Activated CD8-positive, alpha-beta T cell treated with anti-CD3 and anti-CD28 coated beads, Interleukin-2, amount 10 ng/mL, durations not matched to agents 7 days and 5 days (primary cell): Measurements from ENCODE around the gene GPR171. TPM values are rescaled to one million over a fixed set of nuclear protein-coding genes. Genes with fewer than 3 reads are reported as not detected.
"Not testable (repeated sequence)": the region's sequence is repeated elsewhere in the genome, so short reads cannot be mapped to it uniquely, and the experiment has no call there.

Experiments
- ATAC-seq: fragments of 150-1000 bp; cut with Tn5 transposase; one replicate; pipeline ENCODE4 v1.10.0; 2021; ENCODE audit warnings: moderate library complexity
- CTCF ChIA-PET: fragments of 350-600 bp; sonication (Branson Sonifier 250); formaldehyde crosslinking; loops from one replicate; lab custom pipeline; 2021; ENCODE audit warnings: antibody characterized with exemption; lab: Charles Lee
- POLR2A ChIA-PET: fragments of 350-600 bp; sonication (Branson Sonifier 250); formaldehyde crosslinking; loops from one replicate; lab custom pipeline; 2021; ENCODE audit warnings: antibody characterized with exemption; lab: Charles Lee
- DNase-seq: peaks from one replicate; pipeline ENCODE4 v3.0.0-alpha.2; 2020
- H3K27ac Mint-ChIP-seq: one replicate; pipeline ENCODE4 v1.8.0; 2021; ENCODE audit warnings: mild to moderate bottlenecking, mixed read lengths
- H3K27me3 Mint-ChIP-seq: one replicate; pipeline ENCODE4 v1.8.0; 2021; ENCODE audit warnings: low read depth, mixed read lengths
- H3K36me3 Mint-ChIP-seq: one replicate; pipeline ENCODE4 v1.8.0; 2021; ENCODE audit warnings: low read depth, mixed read lengths
- H3K4me1 Mint-ChIP-seq: one replicate; pipeline ENCODE4 v1.8.0; 2021; ENCODE audit warnings: low read depth, mixed read lengths
- H3K4me3 Mint-ChIP-seq: one replicate; pipeline ENCODE4 v1.8.0; 2021; ENCODE audit warnings: mild to moderate bottlenecking, mixed read lengths
- H3K9me3 Mint-ChIP-seq: one replicate; pipeline ENCODE4 v1.8.0; 2022; ENCODE audit warnings: mixed read lengths; ENCODE audit not compliant: insufficient read depth
- total RNA-seq, 2 experiments: library from RNA; stranded (reverse); gene quantifications; one replicate each; pipeline ENCODE4 v1.2.3, GENCODE V29; 2021

Gene GPR171
- total RNA-seq, 2 experiments from 2014 or later, result 115 to 124 TPM

DNA sequence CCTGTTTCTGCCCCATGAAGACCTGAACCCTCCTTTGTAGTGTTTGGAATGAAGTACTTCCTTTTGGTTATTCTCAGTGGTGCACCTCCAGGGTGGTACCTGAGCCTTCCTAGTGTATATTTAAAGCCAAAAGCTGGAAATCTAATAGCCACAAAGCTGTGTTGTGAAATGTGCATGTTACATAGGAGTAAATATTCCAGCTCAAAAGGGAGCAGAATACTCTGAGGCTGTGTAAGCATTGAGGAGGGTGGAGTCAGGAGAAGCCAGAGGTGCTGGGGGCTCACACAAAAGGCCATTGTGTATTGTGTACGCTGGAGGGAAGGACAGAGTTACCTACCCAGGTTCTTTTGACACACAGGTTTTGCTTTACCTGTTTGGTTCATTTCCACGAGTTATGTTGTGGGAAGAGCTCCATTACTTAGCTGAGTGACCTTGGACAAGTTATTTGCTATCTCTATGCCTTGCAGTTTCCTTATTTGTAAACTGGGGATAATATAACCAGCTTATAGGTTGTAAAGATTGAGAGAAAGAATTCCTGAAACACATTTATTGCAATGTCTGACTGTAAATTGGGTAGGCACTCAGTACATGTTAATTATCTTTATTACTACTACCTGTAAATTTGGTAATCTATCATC is 24.7 kb downstream of the GPR171 start:
- Mint-ChIP-seq H3K36me3 (peaks cover 2% of the 10 kb centered on the region), H3K9me3 (no peaks in the 10 kb centered on the region), H3K27ac (no peak overlapping the region), H3K4me1 (peaks cover 31% of the 10 kb centered on the region), H3K4me3 (no peak overlapping the region), H3K27me3 (no peaks in the 10 kb centered on the region)
- DNase-seq (no peak), ATAC-seq (no peak)
- CTCF ChIA-PET, result interaction anchor here (0.7 to 2.9 kb wide), 4 partner anchors 8 to 49 kb away, joined by 3 to 11 read pairs (median 4); no protein-coding TSS in a partner anchor
- POLR2A ChIA-PET, result interaction anchor here (0.7 to 1.0 kb wide), 2 partner anchors 11 to 416 kb away, joined by 3 to 4 read pairs; no protein-coding TSS in a partner anchor

GRCh38 chr3:151175952-151176351 is 27.1 kb downstream of the GPR171 start:
- DNase-seq (no peak), ATAC-seq (no peak)
- Mint-ChIP-seq H3K4me1 (peaks cover 36% of the 10 kb centered on the region), H3K27me3 (no peaks in the 10 kb centered on the region), H3K9me3 (no peaks in the 10 kb centered on the region), H3K27ac (no peak overlapping the region), H3K4me3 (no peak overlapping the region), H3K36me3 (peaks cover 2% of the 10 kb centered on the region)
- POLR2A ChIA-PET, result no interaction called here
- CTCF ChIA-PET, result interaction anchor here (3.0 kb wide), 1 partner anchor 51 kb away, joined by 14 read pairs; no protein-coding TSS in a partner anchor

GRCh38 chr3:151174351-151174750 is 28.7 kb downstream of the GPR171 start:
- no peak overlapping the region for H3K27ac Mint-ChIP-seq
- POLR2A ChIA-PET, result interaction anchor here (1.0 kb wide), 1 partner anchor 12 kb away, joined by 4 read pairs; no protein-coding TSS in a partner anchor
- H3K4me3 Mint-ChIP-seq, result no peak overlapping the region
- H3K9me3 Mint-ChIP-seq, result no peaks in the 10 kb centered on the region
- H3K27me3 Mint-ChIP-seq, result no peaks in the 10 kb centered on the region
- CTCF ChIA-PET, result interaction anchor here (1.2 to 7.8 kb wide), 3 partner anchors 15 to 104 kb away, joined by 5 to 185 read pairs (median 14); partner anchors contain the start of gene P2RY14
- ATAC-seq, result no peak
- H3K36me3 Mint-ChIP-seq, result peaks cover 5% of the 10 kb centered on the region
- no peak for DNase-seq
- peaks cover 42% of the 10 kb centered on the region for H3K4me1 Mint-ChIP-seq

- no peaks in the 10 kb centered on the region for H3K9me3 Mint-ChIP-seq
- peak; percentile 75 for DNase-seq
- CTCF ChIA-PET, result interaction anchor here (0.7 to 8.0 kb wide), 15 partner anchors 8 to 113 kb away, joined by 3 to 195 read pairs (median 7); partner anchors contain the start of genes GPR171 and P2RY14
- H3K27ac Mint-ChIP-seq, result peak overlapping the region; percentile 85
- peaks cover 55% of the 10 kb centered on the region for H3K4me1 Mint-ChIP-seq
- peak; percentile 78 for ATAC-seq
- peaks cover 5% of the 10 kb centered on the region for H3K36me3 Mint-ChIP-seq
- H3K27me3 Mint-ChIP-seq, result no peaks in the 10 kb centered on the region
- H3K4me3 Mint-ChIP-seq, result peak overlapping the region; percentile 66
- POLR2A ChIA-PET, result interaction anchor here (0.6 to 3.0 kb wide), 9 partner anchors 12 to 109 kb away, joined by 3 to 28 read pairs (median 3); partner anchors contain the start of gene GPR171
Measured at GRCh38 chr3:151171145-151171757, 31.8 kb downstream of the GPR171 start.

DNA sequence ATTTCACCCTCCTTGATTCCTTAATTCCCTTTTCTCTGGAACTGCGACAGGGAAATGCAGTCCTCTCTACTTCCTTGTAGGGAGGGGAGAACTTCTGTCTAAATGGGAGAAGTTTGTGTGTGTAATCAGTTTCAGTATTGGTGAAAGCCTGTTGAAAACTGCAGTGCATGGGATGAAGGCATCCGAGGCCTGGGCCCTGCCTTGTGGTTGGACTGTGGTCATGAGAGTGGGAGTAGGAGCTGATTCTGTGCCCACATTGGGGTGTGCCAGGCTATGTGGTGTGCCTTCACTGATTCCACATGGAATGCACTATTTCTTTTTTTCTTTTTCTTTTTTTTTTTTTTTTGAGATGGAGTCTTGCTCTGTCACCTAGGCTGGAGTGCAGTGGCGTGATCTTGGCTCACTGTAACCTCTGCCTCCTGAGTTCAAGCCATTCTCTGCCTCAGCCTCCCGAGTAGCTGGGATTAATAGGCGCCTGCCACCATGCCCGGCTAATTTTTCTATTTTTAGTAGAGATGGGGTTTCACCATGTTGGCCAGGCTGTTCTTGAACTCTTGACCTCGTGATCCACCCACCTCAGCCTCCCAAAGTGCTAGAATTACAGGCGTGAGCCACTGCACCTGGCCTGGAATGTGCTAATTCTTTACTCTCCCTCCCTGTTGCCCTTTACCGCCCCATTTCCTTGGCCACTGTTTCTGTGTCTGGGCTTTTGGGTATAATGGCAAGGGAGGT is 32.9 kb downstream of the GPR171 start:
- H3K36me3 Mint-ChIP-seq, H3K27me3 Mint-ChIP-seq, H3K9me3 Mint-ChIP-seq: not testable (repeated sequence)
- Mint-ChIP-seq H3K4me1 (peaks cover 56% of the 10 kb centered on the region), H3K4me3 (peak overlapping the region; percentile 66), H3K27ac (peak overlapping the region; percentile 85)
- ATAC-seq (peak; percentile 50), DNase-seq (peak; percentile 37)
- ChIA-PET POLR2A (interaction anchor here (1.8 to 3.0 kb wide), 3 partner anchors 30 to 106 kb away, joined by 5 to 28 read pairs (median 14); partner anchors contain the start of gene GPR171), CTCF (interaction anchor here (0.5 to 8.0 kb wide), 9 partner anchors 14 to 114 kb away, joined by 3 to 195 read pairs (median 30); partner anchors contain the start of genes GPR171 and P2RY14)

- POLR2A ChIA-PET, result interaction anchor here (0.8 to 3.0 kb wide), 3 partner anchors 31 to 33 kb away, joined by 3 to 28 read pairs (median 4); partner anchors contain the start of gene GPR171
- Mint-ChIP-seq H3K4me1 (peaks cover 55% of the 10 kb centered on the region), H3K9me3 (no peaks in the 10 kb centered on the region), H3K4me3 (no peak overlapping the region), H3K36me3 (peaks cover 5% of the 10 kb centered on the region), H3K27me3 (no peaks in the 10 kb centered on the region), H3K27ac (peak overlapping the region; percentile 70)
- DNase-seq (no peak), ATAC-seq (no peak)
- CTCF ChIA-PET, result interaction anchor here (1.4 to 8.0 kb wide), 16 partner anchors 9 to 158 kb away, joined by 3 to 195 read pairs (median 16); partner anchors contain the start of genes GPR171 and P2RY14
Measured at GRCh38 chr3:151169262-151169947, 33.6 kb downstream of the GPR171 start.

GRCh38 chr3:151168269-151169094 is 34.5 kb downstream of the GPR171 start:
- Mint-ChIP-seq H3K4me1 (peaks cover 49% of the 10 kb centered on the region), H3K27me3 (no peaks in the 10 kb centered on the region), H3K36me3 (peaks cover 3% of the 10 kb centered on the region), H3K9me3 (no peaks in the 10 kb centered on the region), H3K27ac (no peak overlapping the region), H3K4me3 (no peak overlapping the region)
- ChIA-PET CTCF (interaction anchor here (0.6 to 8.0 kb wide), 45 partner anchors 9 to 670 kb away, joined by 3 to 195 read pairs (median 5); partner anchors contain the start of genes GPR171, GPR87 and P2RY14), POLR2A (interaction anchor here (0.6 to 1.0 kb wide), 5 partner anchors 32 to 110 kb away, joined by 3 to 4 read pairs (median 3); partner anchors contain the start of genes GPR171 and P2RY14)
- DNase-seq (peak; percentile 89), ATAC-seq (peak; percentile 62)

GRCh38 chr3:151166161-151166560 is 36.9 kb downstream of the GPR171 start:
- Mint-ChIP-seq H3K9me3 (no peaks in the 10 kb centered on the region), H3K4me3 (no peak overlapping the region), H3K36me3 (peaks cover 3% of the 10 kb centered on the region), H3K4me1 (peaks cover 30% of the 10 kb centered on the region), H3K27me3 (peaks cover 2% of the 10 kb centered on the region), H3K27ac (no peak overlapping the region)
- DNase-seq (no peak), ATAC-seq (no peak)
- CTCF ChIA-PET, result interaction anchor here (2.3 to 8.0 kb wide), 5 partner anchors 20 to 121 kb away, joined by 16 to 195 read pairs (median 56); partner anchors contain the start of gene GPR171
- POLR2A ChIA-PET, result no interaction called here

DNA sequence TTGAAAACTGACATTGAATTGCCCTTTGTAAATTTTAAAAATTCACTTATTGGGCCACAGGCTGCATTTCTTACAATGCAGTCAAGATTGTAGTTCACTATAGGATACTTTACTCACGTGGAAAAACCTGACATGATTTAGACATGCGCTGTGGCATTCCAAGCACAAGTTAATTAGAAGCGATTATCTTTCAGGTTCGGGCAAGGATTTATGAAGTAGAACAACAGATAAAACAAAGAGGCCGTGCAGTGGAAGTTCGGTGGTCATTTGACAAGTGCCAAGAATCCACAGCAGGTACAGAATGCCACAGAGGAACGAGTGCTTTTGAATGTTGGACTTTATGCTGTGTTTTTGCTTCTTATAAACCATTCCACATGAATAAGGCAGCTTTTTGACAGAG is 37.8 kb downstream of the GPR171 start:
- CTCF ChIA-PET, result no interaction called here
- H3K36me3 Mint-ChIP-seq, result peaks cover 3% of the 10 kb centered on the region

GRCh38 chr3:151159806-151160205 is 43.2 kb downstream of the GPR171 start:
- H3K4me3 Mint-ChIP-seq, result no peak overlapping the region
- H3K4me1 Mint-ChIP-seq, result no peaks in the 10 kb centered on the region
- DNase-seq (no peak), ATAC-seq (no peak)
- CTCF ChIA-PET, result interaction anchor here (1.0 to 2.0 kb wide), 2 partner anchors 8 to 74 kb away, joined by 3 to 10 read pairs; partner anchors contain the start of gene MED12L
- H3K9me3 Mint-ChIP-seq, result no peaks in the 10 kb centered on the region
- no peaks in the 10 kb centered on the region for H3K36me3 Mint-ChIP-seq
- POLR2A ChIA-PET, result no interaction called here
- H3K27ac Mint-ChIP-seq, result no peak overlapping the region
- peaks cover 8% of the 10 kb centered on the region for H3K27me3 Mint-ChIP-seq

More for the DNA sequence above, 37.8 kb downstream of the GPR171 start:
- Mint-ChIP-seq H3K27ac (no peak overlapping the region), H3K4me3 (no peak overlapping the region), H3K9me3 (no peaks in the 10 kb centered on the region), H3K4me1 (peaks cover 20% of the 10 kb centered on the region), H3K27me3 (peaks cover 5% of the 10 kb centered on the region)
- ATAC-seq, result no peak
- POLR2A ChIA-PET, result no interaction called here
- DNase-seq, result no peak
